GM12873 (cell line): ENCODE measurements around the gene CYP1A1.

Source experiments
- CTCF ChIP-seq: IDR thresholded peaks from 2 replicates; pipeline ENCODE4 v1.5.1; 2012; ENCODE audit warnings: low read depth, mild to moderate bottlenecking, moderate library complexity, low read length, control low read depth; ENCODE audit not compliant: insufficient read depth; ENCODE audit errors: missing control alignments

Gene CYP1A1

DNA sequence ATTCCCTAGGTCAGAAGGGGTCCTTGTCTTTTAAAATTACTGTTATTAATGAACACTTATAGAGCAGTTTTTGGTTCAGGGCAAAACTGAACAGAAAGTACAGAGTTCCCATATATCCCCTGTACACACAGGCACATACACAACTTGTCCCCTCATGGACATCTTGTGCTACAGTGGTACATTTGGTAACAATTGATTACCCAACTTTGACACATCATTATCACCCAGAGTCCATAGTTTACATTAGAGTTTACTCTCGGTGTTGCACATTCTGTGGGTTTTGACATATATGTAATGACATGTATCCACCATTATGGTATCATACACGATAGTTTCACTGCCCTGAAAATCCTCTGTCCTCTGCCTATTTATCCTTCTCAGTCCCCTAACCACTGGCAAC is 28.5 kb downstream of the CYP1A1 start:
- no peak for TF ChIP-seq CTCF

DNA sequence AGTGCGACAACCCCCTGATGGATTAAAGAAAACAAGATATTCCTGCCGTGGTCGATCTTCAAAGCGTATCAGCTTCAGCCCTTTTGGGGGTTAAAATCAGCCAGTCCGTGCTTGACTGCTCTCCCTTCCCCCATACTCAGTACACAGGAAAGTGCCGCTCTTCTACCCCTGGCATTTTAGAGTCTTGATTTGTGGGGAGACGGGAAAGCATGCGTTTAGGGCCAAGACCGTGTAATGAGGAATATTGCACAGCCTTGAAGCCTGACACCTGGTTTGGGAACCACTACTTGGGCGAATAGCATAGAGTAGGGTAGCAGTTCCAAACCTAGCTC is 29.0 kb downstream of the CYP1A1 start:
- TF ChIP-seq CTCF = no peak

DNA sequence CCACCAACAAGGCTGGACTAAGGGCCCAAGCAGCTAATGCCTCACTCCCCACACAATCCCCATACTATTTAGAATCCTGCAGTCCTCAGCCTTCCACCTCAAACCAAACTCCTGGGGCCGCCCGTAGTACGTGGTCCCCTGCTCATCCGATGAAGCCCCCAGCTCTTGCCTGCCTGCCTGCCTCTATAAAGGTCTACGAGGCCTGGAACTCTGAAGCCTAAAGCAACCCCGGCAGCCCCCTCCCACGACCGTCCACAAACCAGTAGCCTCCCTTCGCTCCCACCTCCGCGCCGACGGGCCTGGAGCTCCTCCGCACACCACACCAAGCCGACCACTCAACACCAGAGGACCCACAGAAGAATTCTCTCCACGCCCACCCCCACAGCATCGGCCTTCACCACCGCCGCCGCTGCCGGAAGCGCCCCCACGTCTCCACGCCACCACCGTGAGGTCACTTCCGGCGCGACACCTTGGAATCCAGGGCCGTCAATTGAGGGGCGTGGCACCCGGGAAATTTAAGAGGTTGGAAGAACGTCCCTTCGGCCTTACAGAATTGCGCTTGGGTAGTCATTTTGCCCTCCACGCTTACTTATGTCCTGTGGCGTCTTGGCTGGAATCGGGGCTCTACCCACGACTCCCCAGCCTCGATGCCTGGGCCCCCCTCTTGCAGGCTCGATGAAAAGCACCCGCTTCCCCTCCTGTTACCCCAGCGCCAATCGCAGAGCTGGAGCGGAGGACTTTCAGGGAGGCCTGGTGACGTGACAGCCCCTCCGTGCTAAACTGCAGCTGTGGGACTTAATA is 29.5 kb downstream of the CYP1A1 start, which contains the start of gene EDC3:
Gene EDC3, minus strand, starts transcription at position 428 of the 801 bp plus-strand sequence. CDS start 20,900 bp downstream, outside the sequence.
- TF ChIP-seq CTCF = no peak

GRCh38 chr15:74692327-74692726 is 33.0 kb downstream of the CYP1A1 start:
- TF ChIP-seq CTCF = no peak

DNA sequence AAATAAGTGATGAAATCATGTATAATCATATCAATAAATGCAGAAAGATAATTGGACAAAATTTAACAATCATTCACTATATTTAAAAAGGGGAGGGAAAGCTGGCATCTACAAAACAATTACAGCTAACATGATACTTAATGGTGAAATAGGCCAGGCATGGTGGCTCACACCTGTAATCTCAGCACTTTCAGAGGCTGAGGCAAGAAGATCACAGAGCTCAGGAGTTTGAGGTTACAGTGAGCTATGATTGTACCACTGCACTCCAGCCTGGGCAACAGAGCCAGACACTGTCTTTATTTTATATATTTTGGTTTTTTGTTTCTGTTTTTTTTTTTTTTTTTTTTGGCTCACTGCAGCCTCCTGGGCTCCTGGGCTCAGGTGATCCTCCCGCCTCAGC is 41.6 kb downstream of the CYP1A1 start:
- TF ChIP-seq CTCF = no peak

DNA sequence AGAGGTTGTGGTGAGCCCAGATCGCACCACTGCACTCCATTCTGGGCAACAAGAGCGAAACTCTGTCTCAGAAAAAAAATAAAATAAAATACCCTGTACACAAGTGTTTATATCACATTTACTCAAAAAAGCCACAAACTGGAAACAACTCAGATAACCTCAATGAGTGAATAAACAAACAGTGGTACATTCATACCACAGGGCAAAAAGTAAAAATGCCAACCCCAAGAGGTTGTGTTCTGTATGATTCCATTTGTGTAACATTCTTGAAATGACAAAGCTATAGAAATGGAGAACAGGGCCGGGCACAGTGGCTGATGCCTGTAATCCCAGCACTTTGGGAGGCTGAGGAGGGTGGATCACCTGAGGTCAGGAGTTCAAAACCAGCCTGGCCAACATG is 42.4 kb downstream of the CYP1A1 start:
- no peak for TF ChIP-seq CTCF

- TF ChIP-seq CTCF = no peak
Measured at GRCh38 chr15:74680456-74680855, 44.9 kb downstream of the CYP1A1 start.
